ENCODE results near the gene SLC9A7. TPM values are rescaled to one million over a fixed set of nuclear protein-coding genes. Genes with fewer than 3 reads are reported as not detected.
"Not testable (repeated sequence)": the region's sequence is repeated elsewhere in the genome, so short reads cannot be mapped to it uniquely, and the experiment has no call there.

Gene SLC9A7
- total and polyA plus RNA-seq, 3 experiments from 2014 or later: 0.63 to 26.7 (median 25.7) TPM

DNA sequence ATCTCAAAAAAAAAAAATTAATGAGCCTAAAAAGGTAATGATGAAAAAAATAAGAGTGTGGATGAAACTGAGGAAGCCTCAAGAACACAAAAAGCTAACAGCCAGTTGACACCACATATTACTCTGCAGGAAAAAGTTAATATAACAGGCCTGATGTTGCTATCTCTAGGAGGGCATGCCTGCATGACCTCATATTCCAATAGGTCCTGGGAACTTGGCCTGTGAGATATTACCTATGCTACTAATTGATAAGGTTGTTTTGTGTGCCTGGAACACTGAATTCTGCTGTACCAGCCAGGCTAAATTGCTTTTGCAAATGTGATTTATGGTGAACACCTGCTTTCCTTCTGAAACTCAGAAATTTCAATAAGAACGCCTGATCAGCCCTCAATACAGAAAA, 15.9 kb downstream of the SLC9A7 start:
- DNase-seq: no peak
- Mint-ChIP-seq H3K36me3 (no peaks in the 10 kb centered on the region), H3K27ac (no peak overlapping the region), H3K27me3 (peaks cover 0 to 1% of the 10 kb centered on the region in 2 donors), H3K9me3 (peaks cover 0 to 2% (median 0%) of the 10 kb centered on the region in 5 donors), H3K4me3 (no peak overlapping the region), H3K4me1 (no peaks in the 10 kb centered on the region)
- Histone ChIP-seq H3K36me3 (ENCODE audit: insufficient read depth, low read length) (no peaks in the 10 kb centered on the region), H3K27ac (ENCODE audit: low read depth, low read length) (no peak overlapping the region), H3K4me3 (ENCODE audit: low read length) (no peak overlapping the region), H3K27me3 (ENCODE audit: insufficient read depth, low read length, poor library complexity, severe bottlenecking) (no peaks in the 10 kb centered on the region), H3K9me3 (ENCODE audit: low read length) (no peaks in the 10 kb centered on the region), H3K4me1 (ENCODE audit: insufficient read depth, low read length) (no peaks in the 10 kb centered on the region)
- ChIA-PET POLR2A (no interaction called here), CTCF (no interaction called here)

DNA sequence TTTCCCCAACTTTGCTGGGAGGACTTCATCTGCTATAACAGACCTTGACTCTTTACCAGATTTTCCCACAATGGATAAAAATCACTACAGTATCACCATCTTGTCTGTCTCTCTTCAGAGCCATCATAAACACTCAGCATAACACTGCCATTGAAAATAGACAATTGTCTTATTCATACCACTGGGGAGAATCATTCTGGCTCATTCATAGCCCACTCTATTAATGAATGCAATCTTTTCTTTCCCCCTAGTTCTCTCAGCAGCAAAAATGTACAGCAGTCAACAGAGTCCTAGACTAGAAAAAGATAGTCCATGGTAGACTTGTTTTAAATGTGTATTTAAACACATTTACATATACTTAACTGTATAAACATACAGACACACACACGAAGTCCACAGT, 19.2 kb downstream of the SLC9A7 start:
- no peak overlapping the region for H3K4me3 Mint-ChIP-seq

DNA sequence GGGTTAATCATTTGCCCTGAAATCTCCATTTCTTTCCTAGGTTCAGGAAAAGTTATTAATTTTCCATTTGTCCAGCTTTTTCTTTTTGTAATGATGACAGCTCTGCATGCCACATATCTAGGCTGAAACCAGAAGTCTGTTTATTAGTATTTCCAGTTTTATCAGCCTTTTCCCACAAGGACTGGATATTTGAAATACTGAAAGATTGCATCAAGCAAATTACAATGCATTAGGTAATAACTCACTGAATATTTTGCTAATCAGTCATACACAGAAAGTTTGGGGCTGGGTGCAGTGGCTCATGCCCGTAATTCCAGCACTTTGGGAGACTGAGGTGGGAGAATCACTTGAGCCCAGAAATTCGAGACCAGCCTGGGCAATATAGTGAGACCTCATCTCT, 21.5 kb downstream of the SLC9A7 start:
- Mint-ChIP-seq H3K4me3 (no peak overlapping the region), H3K4me1 (no peaks in the 10 kb centered on the region), H3K27me3 (peaks cover 0 to 1% of the 10 kb centered on the region in 2 donors), H3K9me3 (peaks cover 12 to 21% (median 19%) of the 10 kb centered on the region in 5 donors), H3K36me3 (peaks cover 0 to 12% (median 0%) of the 10 kb centered on the region in 3 donors), H3K27ac (no peak overlapping the region)
- H3K9me3 ChIP-seq (ENCODE audit: low read length): no peaks in the 10 kb centered on the region
- no peaks in the 10 kb centered on the region for H3K27me3 ChIP-seq (ENCODE audit: insufficient read depth, low read length, poor library complexity, severe bottlenecking)
- no peaks in the 10 kb centered on the region for H3K4me1 ChIP-seq (ENCODE audit: insufficient read depth, low read length)
- H3K4me3 ChIP-seq (ENCODE audit: low read length): no peak overlapping the region
- DNase-seq: no peak
- no peaks in the 10 kb centered on the region for H3K36me3 ChIP-seq (ENCODE audit: insufficient read depth, low read length)
- CTCF ChIA-PET: no interaction called here
- H3K27ac ChIP-seq (ENCODE audit: low read depth, low read length): no peak overlapping the region
- POLR2A ChIA-PET: no interaction called here

More for the DNA sequence above, 19.2 kb downstream of the SLC9A7 start:
- H3K9me3 ChIP-seq (ENCODE audit: low read length): no peaks in the 10 kb centered on the region
- no peak overlapping the region for H3K4me3 ChIP-seq (ENCODE audit: low read length)
- H3K27ac Mint-ChIP-seq: no peak overlapping the region
- H3K4me1 ChIP-seq (ENCODE audit: insufficient read depth, low read length): no peaks in the 10 kb centered on the region
- H3K9me3 Mint-ChIP-seq: peaks cover 11 to 17% (median 17%) of the 10 kb centered on the region in 5 donors
- H3K27me3 ChIP-seq (ENCODE audit: insufficient read depth, low read length, poor library complexity, severe bottlenecking): no peaks in the 10 kb centered on the region
- H3K4me1 Mint-ChIP-seq: no peaks in the 10 kb centered on the region
- peaks cover 0 to 12% (median 0%) of the 10 kb centered on the region in 3 donors for H3K36me3 Mint-ChIP-seq
- H3K36me3 ChIP-seq (ENCODE audit: insufficient read depth, low read length): no peaks in the 10 kb centered on the region
- CTCF ChIA-PET: no interaction called here
- DNase-seq: no peak
- no peak overlapping the region for H3K27ac ChIP-seq (ENCODE audit: low read depth, low read length)
- peaks cover 0 to 1% of the 10 kb centered on the region in 2 donors for H3K27me3 Mint-ChIP-seq
- POLR2A ChIA-PET: no interaction called here

DNA sequence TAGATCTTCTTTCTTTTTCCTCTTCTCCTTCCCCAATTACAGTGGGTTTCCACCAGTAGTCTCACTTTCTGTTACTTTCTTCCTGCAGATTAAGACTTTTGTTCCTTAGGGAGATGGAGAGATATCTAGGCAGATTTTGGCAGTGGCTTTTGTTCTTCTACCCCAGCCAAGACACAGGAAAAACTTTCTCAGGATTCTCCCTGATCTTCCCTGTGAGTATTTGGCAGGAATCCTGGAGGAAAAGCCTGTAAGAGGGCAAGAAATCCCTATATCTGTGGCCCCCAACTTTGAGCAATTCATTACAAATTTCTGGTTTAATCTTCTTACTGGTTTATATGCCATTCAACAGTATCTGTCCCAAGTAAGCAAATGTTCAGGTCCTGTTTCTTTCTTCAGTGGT, 21.9 kb downstream of the SLC9A7 start:
- CTCF ChIA-PET: no interaction called here
- Histone ChIP-seq H3K9me3 (ENCODE audit: low read length) (no peaks in the 10 kb centered on the region), H3K27ac (ENCODE audit: low read depth, low read length) (no peak overlapping the region), H3K36me3 (ENCODE audit: insufficient read depth, low read length) (no peaks in the 10 kb centered on the region), H3K4me3 (ENCODE audit: low read length) (no peak overlapping the region), H3K4me1 (ENCODE audit: insufficient read depth, low read length) (no peaks in the 10 kb centered on the region), H3K27me3 (ENCODE audit: insufficient read depth, low read length, poor library complexity, severe bottlenecking) (no peaks in the 10 kb centered on the region)
- Mint-ChIP-seq H3K9me3 (peaks cover 12 to 21% (median 19%) of the 10 kb centered on the region in 5 donors), H3K4me3 (no peak overlapping the region), H3K4me1 (no peaks in the 10 kb centered on the region), H3K27ac (no peak overlapping the region), H3K27me3 (peaks cover 0 to 1% of the 10 kb centered on the region in 2 donors), H3K36me3 (peaks cover 0 to 12% (median 0%) of the 10 kb centered on the region in 3 donors)
- POLR2A ChIA-PET: no interaction called here
- DNase-seq: no peak

DNA sequence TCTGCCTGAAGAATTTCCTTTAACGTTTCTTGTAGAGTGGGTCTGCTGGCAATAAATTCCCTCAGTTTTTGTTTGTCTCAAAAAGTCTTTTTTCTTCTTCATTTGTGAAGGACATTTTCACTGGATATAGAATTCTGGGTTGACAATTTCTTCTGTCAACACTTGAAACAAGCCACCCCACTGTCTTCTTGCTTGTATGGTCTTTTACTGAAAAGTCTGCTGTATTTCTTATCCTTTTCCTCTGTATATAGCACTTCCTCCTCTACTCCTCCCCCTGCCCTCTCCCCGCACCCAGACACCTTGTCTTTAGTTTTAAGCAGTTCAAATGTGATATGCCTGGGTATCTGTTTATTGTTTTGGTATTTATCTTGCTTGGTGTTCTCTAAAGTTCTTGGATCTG, 23.3 kb downstream of the SLC9A7 start:
- Histone ChIP-seq H3K27me3 (ENCODE audit: insufficient read depth, low read length, poor library complexity, severe bottlenecking) (no peaks in the 10 kb centered on the region), H3K9me3 (ENCODE audit: low read length) (no peaks in the 10 kb centered on the region), H3K4me3 (ENCODE audit: low read length) (no peak overlapping the region), H3K36me3 (ENCODE audit: insufficient read depth, low read length) (no peaks in the 10 kb centered on the region), H3K27ac (ENCODE audit: low read depth, low read length) (no peak overlapping the region), H3K4me1 (ENCODE audit: insufficient read depth, low read length) (no peaks in the 10 kb centered on the region)
- ChIA-PET POLR2A (no interaction called here), CTCF (no interaction called here)
- Mint-ChIP-seq H3K27me3 (peaks cover 0 to 1% of the 10 kb centered on the region in 2 donors), H3K27ac (no peak overlapping the region), H3K36me3 (peaks cover 0 to 12% (median 0%) of the 10 kb centered on the region in 3 donors), H3K4me1 (no peaks in the 10 kb centered on the region), H3K4me3 (no peak overlapping the region), H3K9me3 (peaks cover 12 to 21% (median 19%) of the 10 kb centered on the region in 5 donors)
- DNase-seq: no peak

GRCh38 chrX:46733226-46733625, 25.7 kb downstream of the SLC9A7 start:
- Mint-ChIP-seq H3K36me3 (peaks cover 0 to 12% (median 0%) of the 10 kb centered on the region in 3 donors), H3K4me1 (no peaks in the 10 kb centered on the region), H3K4me3 (no peak overlapping the region), H3K27me3 (peaks cover 0 to 4% of the 10 kb centered on the region in 2 donors), H3K9me3 (peaks cover 12 to 21% (median 19%) of the 10 kb centered on the region in 5 donors), H3K27ac (peak overlapping the region in 1 of 8 donors; percentile 4)
- Histone ChIP-seq H3K4me3 (ENCODE audit: low read length) (no peak overlapping the region), H3K36me3 (ENCODE audit: insufficient read depth, low read length) (no peaks in the 10 kb centered on the region), H3K27ac (ENCODE audit: low read depth, low read length) (no peak overlapping the region), H3K4me1 (ENCODE audit: insufficient read depth, low read length) (no peaks in the 10 kb centered on the region), H3K9me3 (ENCODE audit: low read length) (no peaks in the 10 kb centered on the region), H3K27me3 (ENCODE audit: insufficient read depth, low read length, poor library complexity, severe bottlenecking) (no peaks in the 10 kb centered on the region)
- DNase-seq: no peak
- CTCF ChIA-PET: no interaction called here
- POLR2A ChIA-PET: no interaction called here

DNA sequence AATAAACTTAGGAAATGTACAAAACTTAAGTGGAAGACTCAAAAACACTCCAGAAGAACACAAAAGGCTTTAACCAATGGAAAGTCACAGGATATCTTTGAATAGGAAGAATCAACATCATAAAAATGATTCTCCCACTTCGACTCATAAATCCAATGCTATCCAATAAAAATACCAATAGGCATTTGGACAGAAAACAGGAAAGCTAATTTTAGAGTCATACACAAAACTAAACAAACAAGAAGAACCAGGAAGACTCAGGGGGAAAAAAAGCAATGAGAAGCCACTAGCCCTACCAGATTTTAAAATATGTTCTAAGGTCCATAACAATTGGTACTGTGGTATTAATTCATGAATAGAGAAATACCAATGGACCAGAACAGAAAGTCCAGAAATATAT, 28.2 kb downstream of the SLC9A7 start:
- Mint-ChIP-seq H3K9me3 (peaks cover 3 to 9% (median 8%) of the 10 kb centered on the region in 5 donors), H3K27me3 (peaks cover 0 to 7% of the 10 kb centered on the region in 2 donors), H3K4me1 (no peaks in the 10 kb centered on the region), H3K4me3 (no peak overlapping the region), H3K36me3 (peaks cover 0 to 2% (median 0%) of the 10 kb centered on the region in 3 donors), H3K27ac (no peak overlapping the region)
- DNase-seq: no peak
- no peak overlapping the region for H3K27ac ChIP-seq (ENCODE audit: low read depth, low read length)
- no peaks in the 10 kb centered on the region for H3K27me3 ChIP-seq (ENCODE audit: insufficient read depth, low read length, poor library complexity, severe bottlenecking)
- no peaks in the 10 kb centered on the region for H3K36me3 ChIP-seq (ENCODE audit: insufficient read depth, low read length)
- no peak overlapping the region for H3K4me3 ChIP-seq (ENCODE audit: low read length)
- CTCF ChIA-PET: no interaction called here
- POLR2A ChIA-PET: no interaction called here
- no peaks in the 10 kb centered on the region for H3K9me3 ChIP-seq (ENCODE audit: low read length)
- H3K4me1 ChIP-seq (ENCODE audit: insufficient read depth, low read length): no peaks in the 10 kb centered on the region

GRCh38 chrX:46727441-46727840, 31.5 kb downstream of the SLC9A7 start:
- no peaks in the 10 kb centered on the region for H3K9me3 Mint-ChIP-seq
- Histone ChIP-seq H3K27ac (ENCODE audit: low read depth, low read length) (no peak overlapping the region), H3K9me3 (ENCODE audit: low read length) (no peaks in the 10 kb centered on the region), H3K4me3 (ENCODE audit: low read length) (no peak overlapping the region), H3K36me3 (ENCODE audit: insufficient read depth, low read length) (no peaks in the 10 kb centered on the region), H3K27me3 (ENCODE audit: insufficient read depth, low read length, poor library complexity, severe bottlenecking) (no peaks in the 10 kb centered on the region), H3K4me1 (ENCODE audit: insufficient read depth, low read length) (no peaks in the 10 kb centered on the region)
- DNase-seq: no peak
- H3K4me1 Mint-ChIP-seq: no peaks in the 10 kb centered on the region
- POLR2A ChIA-PET: no interaction called here
- H3K27ac Mint-ChIP-seq: no peak overlapping the region
- CTCF ChIA-PET: no interaction called here
- H3K27me3 Mint-ChIP-seq: peaks cover 0 to 9% of the 10 kb centered on the region in 2 donors
- H3K36me3 Mint-ChIP-seq: no peaks in the 10 kb centered on the region
- no peak overlapping the region for H3K4me3 Mint-ChIP-seq

DNA sequence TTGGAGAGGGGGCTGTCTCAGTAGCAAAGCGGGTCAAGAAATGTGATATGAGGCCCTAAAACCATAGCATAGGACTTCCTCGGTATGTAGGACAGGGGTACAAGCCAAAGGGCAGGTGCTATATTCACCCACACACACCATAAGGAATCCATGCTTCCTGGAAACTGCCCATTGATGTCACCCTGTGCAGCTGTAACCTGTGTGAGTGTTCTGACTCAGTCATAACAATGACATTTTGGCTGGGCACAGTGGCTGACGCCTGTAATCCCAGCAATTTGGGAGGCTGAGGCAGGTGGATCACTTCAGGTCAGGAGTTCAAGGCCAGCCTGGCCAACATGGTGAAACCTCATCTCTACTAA, 35.4 kb downstream of the SLC9A7 start:
- H3K27ac Mint-ChIP-seq, POLR2A ChIA-PET: not testable (repeated sequence)

More for the DNA sequence above, 35.4 kb downstream of the SLC9A7 start:
- H3K9me3 Mint-ChIP-seq; CTCF ChIA-PET; H3K4me3 Mint-ChIP-seq; H3K27ac ChIP-seq (ENCODE audit: low read depth, low read length); H3K27me3 Mint-ChIP-seq; H3K27me3 ChIP-seq (ENCODE audit: insufficient read depth, low read length, poor library complexity, severe bottlenecking); H3K36me3 ChIP-seq (ENCODE audit: insufficient read depth, low read length); H3K4me3 ChIP-seq (ENCODE audit: low read length); H3K4me1 ChIP-seq (ENCODE audit: insufficient read depth, low read length); H3K9me3 ChIP-seq (ENCODE audit: low read length); H3K4me1 Mint-ChIP-seq; H3K36me3 Mint-ChIP-seq; DNase-seq: not testable (repeated sequence)

Measured in CD8-positive, alpha-beta memory T cell (primary cell).